K562 (cell line): Measurements from ENCODE around the gene SPAG7. TPM values are rescaled to one million over a fixed set of nuclear protein-coding genes. Genes with fewer than 3 reads are reported as not detected.

Experiments
- HSF4 ChIP-seq: fragments of 250-450 bp; sonication (Bioruptor Pico); IDR thresholded peaks from 2 replicates; pipeline ENCODE4 v2.1.2; 2022; ENCODE audit warnings: mild to moderate bottlenecking, moderate library complexity, borderline replicate concordance
- RBBP5 ChIP-seq: fragments of 200-600 bp; sonication (generic); IDR thresholded peaks from 2 replicates; pipeline ENCODE4 v1.6.1; 2012; ENCODE audit warnings: borderline replicate concordance, mild to moderate bottlenecking, low read length, control low read depth, inconsistent platforms; ENCODE audit not compliant: insufficient read depth, poor library complexity, severe bottlenecking
- UBTF ChIP-seq, 2 experiments: IDR thresholded peaks; 2 replicates each; pipeline ENCODE4 v1.6.1; 2012; ENCODE audit warnings: improper control_type of control experiment in 2 of 2, low read depth in 2 of 2, low read length in 2 of 2, borderline replicate concordance in 1 of 2
- ZNF655 ChIP-seq: fragments of 250-450 bp; sonication (Bioruptor Pico); IDR thresholded peaks from 2 replicates; pipeline ENCODE4 v1.5.0; 2021
- polyA plus RNA-seq, 8 experiments: library from polyadenylated mRNA; depleted of rRNA in 4 of 8; stranded (reverse) in 5 of 8; unstranded in 3 of 8; fragments of >200 nt; fragmentation: Nextera tagmentation in 2 of 8; fragmentation: Illumina TruSeq in 1 of 8; extraction: Ambion mirVana in 2 of 8; extraction: Trizol in 1 of 8; gene quantifications; 2 replicates each; pipeline versions ENCODE4 v1.2.1 to v1.2.3, GENCODE V29; 2011 to 2014; ENCODE audit warnings: inconsistent platforms in 1 of 8, missing spikeins in 1 of 8
- total RNA-seq, 7 experiments: library from RNA; depleted of rRNA in 6 of 7; stranded (reverse); fragments of >200 nt in 6 of 7; fragmentation: Illumina TruSeq in 2 of 7; extraction: Trizol in 2 of 7; gene quantifications; 2 replicates each; pipeline versions ENCODE4 v1.2.1 to v1.2.3, GENCODE V29; 2011 to 2021; ENCODE audit warnings: low replicate concordance in 1 of 7
- TF ChIP-seq, protein P1 (sequence below): fragments of 200-800 bp; sonication (Bioruptor generic); IDR thresholded peaks from 2 replicates; pipeline ENCODE4 v1.6.1; 2016; ENCODE audit warnings: missing genetic modification characterization, missing compliant biosample characterization
- TF ChIP-seq, protein P2 (sequence below), 2 experiments: IDR thresholded peaks in 1 of 2; conservative IDR thresholded peaks in 1 of 2; 2 replicates each; pipeline ENCODE4 v1.6.1; 2016; ENCODE audit warnings: low read depth in 2 of 2, mild to moderate bottlenecking in 1 of 2, missing compliant biosample characterization in 1 of 2, missing genetic modification characterization in 1 of 2, moderate library complexity in 1 of 2

Gene SPAG7
- total and polyA plus RNA-seq, 9 of the 15 experiments (the other 6 are each of a cell fraction or from before 2014, with no cell fraction given) = 5.6 to 53.5 (median 36.3) TPM

- TF ChIP-seq UBTF (IDR thresholded peaks at IDR 0.05; ENCODE audit: borderline replicate concordance in 1 of 2, low read depth in 2 of 2, low read length in 2 of 2) (no peak), RBBP5 (no peak), ZNF655 (CRISPR knock-in tag) (no peak), HSF4 (no peak)
- TF ChIP-seq, protein P1, sequence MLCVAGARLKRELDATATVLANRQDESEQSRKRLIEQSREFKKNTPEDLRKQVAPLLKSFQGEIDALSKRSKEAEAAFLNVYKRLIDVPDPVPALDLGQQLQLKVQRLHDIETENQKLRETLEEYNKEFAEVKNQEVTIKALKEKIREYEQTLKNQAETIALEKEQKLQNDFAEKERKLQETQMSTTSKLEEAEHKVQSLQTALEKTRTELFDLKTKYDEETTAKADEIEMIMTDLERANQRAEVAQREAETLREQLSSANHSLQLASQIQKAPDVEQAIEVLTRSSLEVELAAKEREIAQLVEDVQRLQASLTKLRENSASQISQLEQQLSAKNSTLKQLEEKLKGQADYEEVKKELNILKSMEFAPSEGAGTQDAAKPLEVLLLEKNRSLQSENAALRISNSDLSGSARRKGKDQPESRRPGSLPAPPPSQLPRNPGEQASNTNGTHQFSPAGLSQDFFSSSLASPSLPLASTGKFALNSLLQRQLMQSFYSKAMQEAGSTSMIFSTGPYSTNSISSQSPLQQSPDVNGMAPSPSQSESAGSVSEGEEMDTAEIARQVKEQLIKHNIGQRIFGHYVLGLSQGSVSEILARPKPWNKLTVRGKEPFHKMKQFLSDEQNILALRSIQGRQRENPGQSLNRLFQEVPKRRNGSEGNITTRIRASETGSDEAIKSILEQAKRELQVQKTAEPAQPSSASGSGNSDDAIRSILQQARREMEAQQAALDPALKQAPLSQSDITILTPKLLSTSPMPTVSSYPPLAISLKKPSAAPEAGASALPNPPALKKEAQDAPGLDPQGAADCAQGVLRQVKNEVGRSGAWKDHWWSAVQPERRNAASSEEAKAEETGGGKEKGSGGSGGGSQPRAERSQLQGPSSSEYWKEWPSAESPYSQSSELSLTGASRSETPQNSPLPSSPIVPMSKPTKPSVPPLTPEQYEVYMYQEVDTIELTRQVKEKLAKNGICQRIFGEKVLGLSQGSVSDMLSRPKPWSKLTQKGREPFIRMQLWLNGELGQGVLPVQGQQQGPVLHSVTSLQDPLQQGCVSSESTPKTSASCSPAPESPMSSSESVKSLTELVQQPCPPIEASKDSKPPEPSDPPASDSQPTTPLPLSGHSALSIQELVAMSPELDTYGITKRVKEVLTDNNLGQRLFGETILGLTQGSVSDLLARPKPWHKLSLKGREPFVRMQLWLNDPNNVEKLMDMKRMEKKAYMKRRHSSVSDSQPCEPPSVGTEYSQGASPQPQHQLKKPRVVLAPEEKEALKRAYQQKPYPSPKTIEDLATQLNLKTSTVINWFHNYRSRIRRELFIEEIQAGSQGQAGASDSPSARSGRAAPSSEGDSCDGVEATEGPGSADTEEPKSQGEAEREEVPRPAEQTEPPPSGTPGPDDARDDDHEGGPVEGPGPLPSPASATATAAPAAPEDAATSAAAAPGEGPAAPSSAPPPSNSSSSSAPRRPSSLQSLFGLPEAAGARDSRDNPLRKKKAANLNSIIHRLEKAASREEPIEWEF (CRISPR knock-in tag) = no peak
- TF ChIP-seq, protein P2, sequence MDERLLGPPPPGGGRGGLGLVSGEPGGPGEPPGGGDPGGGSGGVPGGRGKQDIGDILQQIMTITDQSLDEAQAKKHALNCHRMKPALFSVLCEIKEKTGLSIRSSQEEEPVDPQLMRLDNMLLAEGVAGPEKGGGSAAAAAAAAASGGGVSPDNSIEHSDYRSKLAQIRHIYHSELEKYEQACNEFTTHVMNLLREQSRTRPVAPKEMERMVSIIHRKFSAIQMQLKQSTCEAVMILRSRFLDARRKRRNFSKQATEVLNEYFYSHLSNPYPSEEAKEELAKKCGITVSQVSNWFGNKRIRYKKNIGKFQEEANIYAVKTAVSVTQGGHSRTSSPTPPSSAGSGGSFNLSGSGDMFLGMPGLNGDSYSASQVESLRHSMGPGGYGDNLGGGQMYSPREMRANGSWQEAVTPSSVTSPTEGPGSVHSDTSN (CRISPR knock-in tag; IDR thresholded peaks at IDR 0.05; ENCODE audit: low read depth) = no peak
- TF ChIP-seq, protein P2 (tag; conservative IDR thresholded peaks at IDR 0.05; ENCODE audit: low read depth) = no peak
These were observed 30.6 kb upstream of the SPAG7 start (continued) for GRCh38 chr17:4998027-4998731.
